ENCODE data around the gene APOA5.

DNA sequence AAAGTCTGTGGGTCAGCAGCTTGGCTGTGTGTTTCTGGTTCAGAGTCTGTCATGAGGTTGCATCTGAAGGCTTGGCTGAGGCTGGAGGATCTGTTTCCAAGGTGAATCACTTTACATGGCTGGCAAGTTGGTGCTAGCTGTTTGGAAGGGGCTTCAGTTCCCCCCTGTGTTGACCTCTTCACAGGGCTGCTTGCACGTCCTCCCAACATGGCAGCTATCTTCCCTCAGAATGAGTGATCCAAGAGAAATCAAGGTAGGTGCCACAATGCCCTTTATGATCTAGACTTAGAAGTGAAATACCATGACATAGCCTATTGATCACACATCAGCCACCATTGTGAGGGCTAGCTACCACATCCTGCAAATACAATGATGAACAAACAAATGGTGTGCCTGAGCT lies 21.5 kb upstream of the APOA5 start:
- TF ChIP-seq, protein P1, sequence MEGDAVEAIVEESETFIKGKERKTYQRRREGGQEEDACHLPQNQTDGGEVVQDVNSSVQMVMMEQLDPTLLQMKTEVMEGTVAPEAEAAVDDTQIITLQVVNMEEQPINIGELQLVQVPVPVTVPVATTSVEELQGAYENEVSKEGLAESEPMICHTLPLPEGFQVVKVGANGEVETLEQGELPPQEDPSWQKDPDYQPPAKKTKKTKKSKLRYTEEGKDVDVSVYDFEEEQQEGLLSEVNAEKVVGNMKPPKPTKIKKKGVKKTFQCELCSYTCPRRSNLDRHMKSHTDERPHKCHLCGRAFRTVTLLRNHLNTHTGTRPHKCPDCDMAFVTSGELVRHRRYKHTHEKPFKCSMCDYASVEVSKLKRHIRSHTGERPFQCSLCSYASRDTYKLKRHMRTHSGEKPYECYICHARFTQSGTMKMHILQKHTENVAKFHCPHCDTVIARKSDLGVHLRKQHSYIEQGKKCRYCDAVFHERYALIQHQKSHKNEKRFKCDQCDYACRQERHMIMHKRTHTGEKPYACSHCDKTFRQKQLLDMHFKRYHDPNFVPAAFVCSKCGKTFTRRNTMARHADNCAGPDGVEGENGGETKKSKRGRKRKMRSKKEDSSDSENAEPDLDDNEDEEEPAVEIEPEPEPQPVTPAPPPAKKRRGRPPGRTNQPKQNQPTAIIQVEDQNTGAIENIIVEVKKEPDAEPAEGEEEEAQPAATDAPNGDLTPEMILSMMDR (IDR thresholded peaks at IDR 0.05) = no peak
- no peak for TF ChIP-seq POLR2A (IDR thresholded peaks at IDR 0.05)
